GM23248 (cell line): ENCODE results near the gene XIAP.

ENCODE experiments used
- EZH2 ChIP-seq: fragments of 200-600 bp; sonication (generic); IDR thresholded peaks from 2 replicates; pipeline ENCODE4 v1.6.1; 2018; ENCODE audit warnings: antibody characterized with exemption, mild to moderate bottlenecking; ENCODE audit not compliant: insufficient read depth, poor library complexity, severe bottlenecking
- EZH2phosphoT487 ChIP-seq: fragments of 200-600 bp; sonication (generic); IDR thresholded peaks from 2 replicates; pipeline ENCODE4 v1.6.1; 2018; ENCODE audit warnings: antibody characterized with exemption, moderate library complexity, mild to moderate bottlenecking, low read depth; ENCODE audit not compliant: insufficient read depth

- no peak for TF ChIP-seq EZH2
- no peak for TF ChIP-seq EZH2phosphoT487
These were observed 64.3 kb downstream of the XIAP start for GRCh38 chrX:123924186-123924585.
